ENCODE results near the gene SLC35A4.

The SLC35A4 gene

GRCh38 chr5:140558542-140558941, 6.1 kb upstream of the SLC35A4 start:
- TF ChIP-seq, protein P1, sequence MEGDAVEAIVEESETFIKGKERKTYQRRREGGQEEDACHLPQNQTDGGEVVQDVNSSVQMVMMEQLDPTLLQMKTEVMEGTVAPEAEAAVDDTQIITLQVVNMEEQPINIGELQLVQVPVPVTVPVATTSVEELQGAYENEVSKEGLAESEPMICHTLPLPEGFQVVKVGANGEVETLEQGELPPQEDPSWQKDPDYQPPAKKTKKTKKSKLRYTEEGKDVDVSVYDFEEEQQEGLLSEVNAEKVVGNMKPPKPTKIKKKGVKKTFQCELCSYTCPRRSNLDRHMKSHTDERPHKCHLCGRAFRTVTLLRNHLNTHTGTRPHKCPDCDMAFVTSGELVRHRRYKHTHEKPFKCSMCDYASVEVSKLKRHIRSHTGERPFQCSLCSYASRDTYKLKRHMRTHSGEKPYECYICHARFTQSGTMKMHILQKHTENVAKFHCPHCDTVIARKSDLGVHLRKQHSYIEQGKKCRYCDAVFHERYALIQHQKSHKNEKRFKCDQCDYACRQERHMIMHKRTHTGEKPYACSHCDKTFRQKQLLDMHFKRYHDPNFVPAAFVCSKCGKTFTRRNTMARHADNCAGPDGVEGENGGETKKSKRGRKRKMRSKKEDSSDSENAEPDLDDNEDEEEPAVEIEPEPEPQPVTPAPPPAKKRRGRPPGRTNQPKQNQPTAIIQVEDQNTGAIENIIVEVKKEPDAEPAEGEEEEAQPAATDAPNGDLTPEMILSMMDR (IDR thresholded peaks at IDR 0.05; ENCODE audit: insufficient read depth, missing control alignments), result no peak
- FAIRE-seq (no peak), DNase-seq (ENCODE audit: insufficient read length, low spot score) (no peak)

DNA sequence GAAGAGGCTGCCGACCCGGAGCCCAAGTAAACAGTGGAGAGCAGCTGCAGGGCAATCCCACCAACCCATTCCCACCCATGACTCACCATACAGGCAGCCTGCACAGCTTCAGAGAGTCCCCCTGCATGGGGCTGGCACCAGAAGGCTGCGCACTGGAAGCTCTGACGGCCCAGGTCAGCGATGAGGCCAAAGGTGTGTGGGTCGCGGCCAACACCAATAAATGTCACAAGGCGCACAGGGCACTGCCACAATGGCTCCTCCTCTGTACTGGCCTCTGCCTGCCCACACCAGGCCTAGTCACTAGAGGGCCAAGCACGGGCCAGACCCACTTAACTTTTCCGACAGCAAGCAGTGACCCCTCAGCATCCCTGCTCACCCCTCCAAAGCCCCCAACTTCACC, 4.4 kb upstream of the SLC35A4 start:
- TF ChIP-seq, protein P1 (IDR thresholded peaks at IDR 0.05; ENCODE audit: insufficient read depth, missing control alignments), result no peak
- DNase-seq (ENCODE audit: insufficient read length, low spot score) (no peak), FAIRE-seq (no peak)

DNA sequence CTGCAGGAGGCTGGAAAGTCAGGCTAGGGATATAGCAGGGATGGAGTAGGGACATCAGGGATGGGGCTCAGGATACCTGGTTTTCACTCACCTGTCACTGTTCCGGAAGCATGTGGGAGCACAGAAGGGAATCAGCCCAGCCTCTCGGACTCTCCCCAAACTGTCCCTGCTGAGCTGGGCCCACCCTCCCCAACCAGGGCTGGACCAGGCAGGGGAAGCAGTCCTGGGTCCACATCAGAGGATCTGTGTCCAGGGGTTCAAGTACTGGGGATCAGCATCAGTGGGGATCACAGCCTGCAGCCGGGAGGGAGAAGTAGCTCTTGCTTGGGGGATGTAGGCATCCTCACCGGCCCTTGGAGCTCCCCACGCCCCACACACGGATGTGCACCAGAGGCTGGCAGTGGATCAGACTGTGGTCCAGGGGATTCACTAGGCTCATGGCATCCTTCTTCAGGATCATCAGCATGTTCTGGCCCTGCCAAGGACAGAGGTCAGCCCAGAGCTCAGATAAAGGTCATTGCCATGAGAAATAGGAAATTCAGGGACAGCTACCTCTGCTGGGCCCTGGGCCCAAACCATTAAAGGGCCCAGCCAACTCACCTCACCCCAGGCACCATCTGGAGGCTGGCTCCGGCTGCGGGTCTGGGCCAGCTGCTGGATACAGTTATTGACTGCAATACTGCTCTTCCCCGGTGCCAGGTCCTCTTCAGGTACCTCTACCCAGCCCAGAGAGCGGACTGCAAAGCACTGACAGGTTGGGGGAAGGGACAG, 2.7 kb upstream of the SLC35A4 start:
- DNase-seq (ENCODE audit: insufficient read length, low spot score), result no peak
- no peak for FAIRE-seq

DNA sequence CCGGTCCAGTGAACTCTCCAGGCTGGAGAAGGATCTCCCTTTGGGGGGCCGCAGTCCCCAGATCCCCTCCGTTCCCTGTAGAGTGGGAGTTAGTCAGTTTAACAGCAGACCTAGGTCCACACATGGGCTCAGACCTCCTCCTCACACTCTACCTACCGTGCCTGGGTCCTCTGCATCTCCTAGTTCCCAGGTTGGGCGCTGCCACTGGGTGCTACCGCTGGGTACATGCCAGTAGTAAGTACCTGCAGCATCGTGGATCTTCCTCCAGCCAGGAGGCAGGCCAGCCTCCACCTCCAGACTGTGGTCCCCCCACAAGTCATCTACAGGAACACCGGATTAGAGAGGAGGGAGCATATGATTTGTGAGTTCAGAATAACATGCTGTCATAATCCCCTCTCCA, 1.0 kb upstream of the SLC35A4 start:
- TF ChIP-seq, protein P1 (IDR thresholded peaks at IDR 0.05; ENCODE audit: insufficient read depth, missing control alignments), result no peak
- FAIRE-seq (no peak), DNase-seq (ENCODE audit: insufficient read length, low spot score) (no peak)

More for the DNA sequence above, 2.7 kb upstream of the SLC35A4 start:
- TF ChIP-seq, protein P1 (IDR thresholded peaks at IDR 0.05; ENCODE audit: insufficient read depth, missing control alignments), result no peak

- FAIRE-seq (no peak), DNase-seq (ENCODE audit: insufficient read length, low spot score) (no peak)
- TF ChIP-seq, protein P1 (IDR thresholded peaks at IDR 0.05; ENCODE audit: insufficient read depth, missing control alignments), result no peak
These were observed 574 bp downstream of the SLC35A4 start for GRCh38 chr5:140565024-140565779.

GRCh38 chr5:140565780-140566095, 1.1 kb downstream of the SLC35A4 start:
- DNase-seq (ENCODE audit: insufficient read length, low spot score), result no peak
- no peak for FAIRE-seq
- TF ChIP-seq, protein P1 (IDR thresholded peaks at IDR 0.05; ENCODE audit: insufficient read depth, missing control alignments), result no peak

DNA sequence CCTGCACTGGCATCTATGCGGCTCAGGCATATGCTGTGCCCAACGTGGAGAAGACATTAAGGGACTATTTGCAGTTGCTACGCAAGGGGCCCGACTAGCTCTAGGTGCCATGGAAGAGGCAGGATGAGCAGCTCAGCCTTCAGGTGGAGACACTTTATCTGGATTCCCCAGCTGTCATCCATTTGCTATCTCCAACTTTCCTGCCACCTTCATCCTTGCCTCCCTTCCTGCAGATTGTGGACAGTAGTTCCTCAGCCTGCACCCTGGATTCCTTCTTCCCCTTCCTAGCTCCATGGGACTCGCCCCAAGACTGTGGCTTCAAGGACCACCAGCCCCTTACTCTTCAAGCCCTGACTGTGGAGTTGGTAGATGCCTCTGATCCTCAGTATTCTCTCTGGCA, 2.0 kb downstream of the SLC35A4 start:
- TF ChIP-seq, protein P1 (IDR thresholded peaks at IDR 0.05; ENCODE audit: insufficient read depth, missing control alignments), result no peak
- no peak for FAIRE-seq

More for the DNA sequence above, 2.0 kb downstream of the SLC35A4 start:
- DNase-seq (ENCODE audit: insufficient read length, low spot score), result no peak

All from D721Med (cell line).